Measurements from ENCODE around the gene MRPL11.

Gene MRPL11

GRCh38 chr11:66428933-66429332 lies 9.7 kb downstream of the MRPL11 start:
- DNase-seq = no peak

- no peak for DNase-seq
These were observed 12.3 kb downstream of the MRPL11 start for GRCh38 chr11:66426314-66426713.

GRCh38 chr11:66421492-66422205 lies 17.0 kb downstream of the MRPL11 start:
- peak; percentile 59 to 64 for DNase-seq

- DNase-seq = no peak
These were observed 17.8 kb downstream of the MRPL11 start, which contains the start of gene NPAS4 for GRCh38 chr11:66420671-66421476. TSS of gene NPAS4 (plus strand) at chr11:66421035. CDS start at chr11:66421180, 145 bp downstream.

- no peak for DNase-seq
These were observed 18.8 kb downstream of the MRPL11 start for GRCh38 chr11:66419825-66420224.

- no peak for DNase-seq
These were observed 19.7 kb downstream of the MRPL11 start for GRCh38 chr11:66418986-66419308.

- DNase-seq = peak; percentile 48 to 59
These were observed 20.3 kb downstream of the MRPL11 start for GRCh38 chr11:66418168-66418985.

GRCh38 chr11:66417000-66417399 lies 21.6 kb downstream of the MRPL11 start:
- DNase-seq = no peak

GRCh38 chr11:66415423-66415822 lies 23.2 kb downstream of the MRPL11 start:
- no peak for DNase-seq

- DNase-seq = no peak
These were observed 24.3 kb downstream of the MRPL11 start for GRCh38 chr11:66414120-66414934.

- DNase-seq = no peak
These were observed 25.5 kb downstream of the MRPL11 start for GRCh38 chr11:66413167-66413566.

GRCh38 chr11:66412110-66412509 lies 26.5 kb downstream of the MRPL11 start:
- no peak for DNase-seq

GRCh38 chr11:66411323-66411722 lies 27.3 kb downstream of the MRPL11 start:
- no peak for DNase-seq

- no peak for DNase-seq
These were observed 28.5 kb downstream of the MRPL11 start for GRCh38 chr11:66410191-66410590.

GRCh38 chr11:66409226-66409625 lies 29.4 kb downstream of the MRPL11 start:
- no peak for DNase-seq

GRCh38 chr11:66408488-66409214 lies 30.0 kb downstream of the MRPL11 start:
- peak; percentile 71 to 72 for DNase-seq

- no peak for DNase-seq
These were observed 31.0 kb downstream of the MRPL11 start for GRCh38 chr11:66407651-66408050.

- DNase-seq = no peak
These were observed 44.7 kb downstream of the MRPL11 start for GRCh38 chr11:66393954-66394353.

- DNase-seq = no peak
These were observed 47.3 kb downstream of the MRPL11 start for GRCh38 chr11:66391322-66391721.

- DNase-seq = peak; percentile 58 to 64
These were observed 49.8 kb downstream of the MRPL11 start for GRCh38 chr11:66388780-66389386.

Measured in AML-193 (cell line).